Upper lobe of right lung (tissue), 1 donor: ENCODE data around the gene WNT9B. TPM values are rescaled to one million over a fixed set of nuclear protein-coding genes. Genes with fewer than 3 reads are reported as not detected.

Experiments
- ATAC-seq: fragments of 200-7000 bp; cut with Tn5 transposase; one replicate; pipeline ENCODE4 v1.9.1; 2020; ENCODE audit warnings: mild to moderate bottlenecking, moderate library complexity
- DNase-seq: peaks from one replicate; pipeline ENCODE4 v3.0.0-alpha.2; 2020
- H3K27ac ChIP-seq: fragments of 200-600 bp; one replicate; pipeline ENCODE4 v1.8.0; 2022
- H3K27me3 ChIP-seq: fragments of 200-600 bp; one replicate; pipeline ENCODE4 v1.8.0; 2022; ENCODE audit warnings: mild to moderate bottlenecking
- H3K36me3 ChIP-seq: fragments of 200-600 bp; one replicate; pipeline ENCODE4 v1.8.0; 2022
- H3K4me1 ChIP-seq: fragments of 200-600 bp; one replicate; pipeline ENCODE4 v1.8.0; 2022
- H3K4me3 ChIP-seq: fragments of 200-600 bp; one replicate; pipeline ENCODE4 v1.8.0; 2022; ENCODE audit warnings: mild to moderate bottlenecking
- H3K9me3 ChIP-seq: fragments of 200-600 bp; one replicate; pipeline ENCODE4 v1.8.0; 2022
- intact Hi-C: fragments of 100-400 bp; cut with DNase I; formaldehyde crosslinking; loops from one replicate; pipeline ENCODE4 v1.11.0; 2022
- total RNA-seq: library from RNA; stranded (reverse); fragmentation: NEBNext Ultra II Directional; extraction: Animal tissue kit (Norgen Biotek cat#: 25700); gene quantifications from one replicate; pipeline ENCODE4 v1.2.1, GENCODE V29; 2021
- TF ChIP-seq, protein P1 (sequence below): fragments of 200-600 bp; IDR thresholded peaks from one replicate; pipeline ENCODE4 v1.8.0; 2022; ENCODE audit warnings: antibody characterized with exemption
- donor health status: DM: no; HTN: yes; CAD: no; lungs with severe emphysema.

The WNT9B gene
- total RNA-seq, 1 donor from 2014 or later, result 2.0 TPM

DNA sequence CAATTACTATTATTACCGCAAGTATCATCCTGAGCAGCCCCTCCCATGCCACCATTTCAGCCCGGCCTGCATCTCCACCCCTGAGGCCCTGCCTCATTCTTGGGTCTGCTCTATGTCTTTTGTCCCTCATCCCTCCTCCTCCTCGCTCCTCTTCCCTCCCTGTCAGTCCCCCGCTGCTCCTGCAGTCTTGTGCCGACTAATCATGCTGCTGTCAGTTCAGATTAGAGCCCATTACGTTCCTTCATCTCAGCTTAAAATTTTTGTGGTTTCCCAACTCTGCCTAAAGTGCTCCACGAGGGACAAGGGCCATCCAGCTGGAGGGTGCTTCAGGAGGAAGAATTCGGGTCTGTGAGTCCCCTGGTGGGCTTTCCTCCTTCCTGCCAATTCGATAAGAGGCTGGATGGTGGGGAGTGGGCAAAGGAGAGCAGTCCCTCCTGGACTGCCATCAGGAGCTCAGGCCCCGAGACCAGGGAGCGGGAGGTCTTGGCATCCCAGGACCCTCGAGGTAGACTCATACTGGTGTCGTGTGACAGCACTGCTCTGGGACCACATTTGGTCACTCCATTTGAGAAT lies 38.7 kb downstream of the WNT9B start:
- no peaks in the 10 kb centered on the region for H3K9me3 ChIP-seq
- H3K4me1 ChIP-seq, result no peaks in the 10 kb centered on the region
- DNase-seq (no peak), ATAC-seq (no peak)
- TF ChIP-seq, protein P1, sequence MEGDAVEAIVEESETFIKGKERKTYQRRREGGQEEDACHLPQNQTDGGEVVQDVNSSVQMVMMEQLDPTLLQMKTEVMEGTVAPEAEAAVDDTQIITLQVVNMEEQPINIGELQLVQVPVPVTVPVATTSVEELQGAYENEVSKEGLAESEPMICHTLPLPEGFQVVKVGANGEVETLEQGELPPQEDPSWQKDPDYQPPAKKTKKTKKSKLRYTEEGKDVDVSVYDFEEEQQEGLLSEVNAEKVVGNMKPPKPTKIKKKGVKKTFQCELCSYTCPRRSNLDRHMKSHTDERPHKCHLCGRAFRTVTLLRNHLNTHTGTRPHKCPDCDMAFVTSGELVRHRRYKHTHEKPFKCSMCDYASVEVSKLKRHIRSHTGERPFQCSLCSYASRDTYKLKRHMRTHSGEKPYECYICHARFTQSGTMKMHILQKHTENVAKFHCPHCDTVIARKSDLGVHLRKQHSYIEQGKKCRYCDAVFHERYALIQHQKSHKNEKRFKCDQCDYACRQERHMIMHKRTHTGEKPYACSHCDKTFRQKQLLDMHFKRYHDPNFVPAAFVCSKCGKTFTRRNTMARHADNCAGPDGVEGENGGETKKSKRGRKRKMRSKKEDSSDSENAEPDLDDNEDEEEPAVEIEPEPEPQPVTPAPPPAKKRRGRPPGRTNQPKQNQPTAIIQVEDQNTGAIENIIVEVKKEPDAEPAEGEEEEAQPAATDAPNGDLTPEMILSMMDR, result no peak
- H3K27ac ChIP-seq, result no peak overlapping the region
- no peak overlapping the region for H3K4me3 ChIP-seq
- intact Hi-C loops, result no loop called here
- H3K36me3 ChIP-seq, result no peaks in the 10 kb centered on the region
- H3K27me3 ChIP-seq, result peaks cover 8% of the 10 kb centered on the region

DNA sequence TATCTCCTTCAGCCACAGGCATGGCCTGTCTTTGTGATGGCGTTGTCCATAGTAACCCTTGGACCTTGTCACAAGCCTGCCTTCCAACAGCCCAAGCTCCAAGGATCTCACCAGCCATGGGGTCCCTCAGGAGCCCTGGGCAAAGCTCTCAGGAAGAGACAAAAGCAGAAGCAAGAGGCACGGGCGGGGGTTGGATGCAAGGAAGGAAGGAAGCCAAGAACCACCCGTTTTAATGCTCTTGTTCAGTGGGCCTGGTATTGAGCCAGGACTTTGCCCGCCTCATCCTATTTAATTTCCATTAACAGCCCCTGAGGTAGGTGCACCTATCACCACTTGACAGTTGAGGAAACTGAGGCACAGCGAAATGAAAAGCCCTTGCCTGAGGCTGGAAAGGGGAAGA lies 39.3 kb downstream of the WNT9B start:
- no peaks in the 10 kb centered on the region for H3K36me3 ChIP-seq
- intact Hi-C loops, result no loop called here
- ATAC-seq (no peak), DNase-seq (no peak)
- peaks cover 8% of the 10 kb centered on the region for H3K27me3 ChIP-seq
- H3K9me3 ChIP-seq, result no peaks in the 10 kb centered on the region
- H3K4me1 ChIP-seq, result no peaks in the 10 kb centered on the region
- no peak overlapping the region for H3K4me3 ChIP-seq
- H3K27ac ChIP-seq, result no peak overlapping the region
- TF ChIP-seq, protein P1, result no peak

DNA sequence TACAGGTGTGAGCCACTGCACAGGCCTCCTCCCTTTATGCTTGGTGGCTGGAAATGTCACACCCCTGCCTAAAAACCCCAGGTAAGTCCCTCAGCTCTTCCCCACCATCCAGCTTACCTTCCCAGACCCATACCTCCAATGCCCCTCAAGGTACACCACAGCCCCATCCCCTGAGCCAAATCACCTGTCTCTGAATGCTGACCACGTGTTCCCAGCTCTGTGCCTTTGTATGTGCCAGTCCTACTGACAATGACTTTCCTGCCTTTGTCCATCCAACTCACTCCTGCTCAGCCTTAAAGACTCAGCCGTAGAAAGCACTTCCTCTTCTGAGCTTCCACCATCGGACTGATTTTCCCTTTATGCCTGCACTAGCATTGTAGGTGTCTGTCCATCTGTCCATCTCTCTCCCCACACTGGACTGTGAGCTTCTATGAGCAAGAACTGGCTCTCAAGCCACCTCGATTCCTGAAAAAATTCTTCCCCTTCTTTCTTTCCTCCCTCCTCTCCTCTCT lies 40.9 kb downstream of the WNT9B start:
- Histone ChIP-seq H3K27me3 (peaks cover 8% of the 10 kb centered on the region), H3K27ac (no peak overlapping the region), H3K9me3 (no peaks in the 10 kb centered on the region), H3K4me3 (no peak overlapping the region), H3K36me3 (no peaks in the 10 kb centered on the region), H3K4me1 (no peaks in the 10 kb centered on the region)
- TF ChIP-seq, protein P1, result no peak
- ATAC-seq (no peak), DNase-seq (no peak)
- intact Hi-C loops, result no loop called here

DNA sequence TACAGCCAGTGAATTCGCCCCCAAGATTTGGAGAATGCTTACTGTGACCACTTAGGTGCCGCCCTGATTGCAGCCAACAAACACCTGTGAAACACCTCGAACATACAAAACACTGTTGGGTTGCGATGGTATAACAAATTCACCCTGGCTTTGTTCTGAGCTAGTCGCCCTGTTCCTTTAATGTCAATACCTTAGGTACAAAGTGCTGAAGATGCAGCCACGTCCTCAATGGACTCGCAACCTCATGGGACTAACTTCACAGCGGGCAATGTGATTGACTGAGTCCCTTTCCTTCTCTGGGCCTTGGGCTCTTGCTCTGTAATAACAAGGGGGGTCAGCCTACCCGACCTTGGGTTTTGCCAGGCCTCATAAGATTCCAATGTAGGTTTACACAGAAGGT lies 42.6 kb downstream of the WNT9B start:
- Histone ChIP-seq H3K4me1 (no peaks in the 10 kb centered on the region), H3K27me3 (peaks cover 8% of the 10 kb centered on the region), H3K27ac (no peak overlapping the region), H3K36me3 (no peaks in the 10 kb centered on the region), H3K9me3 (no peaks in the 10 kb centered on the region), H3K4me3 (no peak overlapping the region)
- no peak for ATAC-seq
- TF ChIP-seq, protein P1, result no peak
- intact Hi-C loops, result no loop called here
- DNase-seq, result no peak

DNA sequence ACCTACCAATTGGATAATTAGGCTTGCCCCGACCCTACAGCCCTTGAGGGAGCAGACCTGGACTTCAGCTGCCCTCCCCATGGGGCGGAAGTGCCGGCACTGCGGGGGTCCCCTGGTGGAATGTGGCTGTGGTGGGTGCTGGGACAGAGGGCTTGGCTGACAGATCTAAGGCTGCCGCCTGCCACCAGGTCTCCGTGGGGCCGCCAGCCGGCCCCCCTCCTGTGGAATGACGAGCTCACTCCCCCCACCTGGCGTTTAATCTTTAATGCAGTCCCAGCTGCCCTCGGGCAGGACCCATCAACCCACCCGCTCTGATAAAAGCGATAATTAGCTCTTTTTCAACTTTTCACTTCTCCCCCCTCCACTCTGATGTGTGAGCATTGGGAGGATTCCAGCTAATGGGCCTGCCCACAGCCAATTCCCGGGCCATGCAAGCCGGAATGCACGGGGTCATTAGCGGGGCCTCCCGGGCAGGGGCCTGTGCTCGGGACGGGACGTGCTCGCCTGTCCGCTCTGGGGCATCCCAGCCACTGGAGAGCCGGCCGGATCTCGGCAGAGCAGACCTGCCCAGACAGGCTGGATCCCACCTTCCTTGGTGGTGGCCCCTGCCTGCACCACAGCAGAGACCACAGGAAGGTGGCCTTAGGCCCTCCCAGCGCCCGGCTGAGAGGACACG lies 43.2 kb downstream of the WNT9B start:
- Histone ChIP-seq H3K9me3 (no peaks in the 10 kb centered on the region), H3K4me1 (no peaks in the 10 kb centered on the region), H3K4me3 (no peak overlapping the region), H3K36me3 (no peaks in the 10 kb centered on the region), H3K27ac (no peak overlapping the region), H3K27me3 (peaks cover 8% of the 10 kb centered on the region)
- intact Hi-C loops, result no loop called here
- ATAC-seq, result no peak
- DNase-seq, result no peak
- TF ChIP-seq, protein P1, result no peak
